GM12878 (cell line): ENCODE measurements around the gene FGF19. TPM values are rescaled to one million over a fixed set of nuclear protein-coding genes. Genes with fewer than 3 reads are reported as not detected.

Experiments
- ATAC-seq: fragments of 200-7000 bp; cut with Tn5 transposase; 3 replicates; pipeline ENCODE4 v1.9.1; 2020; ENCODE audit warnings: mild to moderate bottlenecking, moderate library complexity
- BruUV-seq: library from RNA; stranded (reverse); fragments of 400-500 nt; replicated peaks from 2 replicates; lab custom pipeline; 2021; lab: Mats Ljungman, UMichigan
- CTCF ChIA-PET: fragments of 300-600 bp; sonication (Branson Sonifier 250); formaldehyde crosslinking; extraction: SDS; loops from one replicate; lab custom pipeline; 2021; ENCODE audit warnings: inconsistent platforms; lab: Yijun Ruan, JAX
- POLR2A ChIA-PET: fragments of 350-600 bp; formaldehyde crosslinking; extraction: SDS; loops from one replicate; lab custom pipeline; 2021; ENCODE audit warnings: inconsistent platforms; lab: Charles Lee
- RAD21 ChIA-PET: fragments of 300-600 bp; sonication (Branson Sonifier 250); formaldehyde crosslinking; loops from one replicate; lab custom pipeline; 2023; ENCODE audit warnings: antibody characterized with exemption; ENCODE audit not compliant: unreplicated experiment; lab: Charles Lee
- SMC1A ChIA-PET: fragments of 300-600 bp; sonication (Branson Sonifier 250); formaldehyde crosslinking; loops from one replicate; lab custom pipeline; 2023; ENCODE audit not compliant: unreplicated experiment, uncharacterized antibody; lab: Charles Lee
- DNase-seq: peaks from one replicate; pipeline ENCODE4 v3.0.0-alpha.2; 2011; ENCODE audit warnings: low read depth, low spot score
- FAIRE-seq: peaks from 3 replicates; lab custom pipeline; 2011; peaks lifted over from hg19 to GRCh38; lab: Jason Lieb, UNC
- H2AFZ ChIP-seq: 2 replicates; pipeline ENCODE4 v1.6.0; 2011; ENCODE audit warnings: low read depth, low read length, control low read depth; ENCODE audit not compliant: control insufficient read depth
- H3K27ac ChIP-seq: 2 replicates; pipeline ENCODE4 v1.5.1; 2011; ENCODE audit warnings: control low read depth; ENCODE audit not compliant: control insufficient read depth, insufficient read depth
- H3K27me3 ChIP-seq, 2 experiments: replicated peaks in 1 of 2; 2 replicates each; pipeline versions ENCODE4 v1.6.0 to v1.6.1; 2011; ENCODE audit warnings: low read length in 1 of 2; ENCODE audit not compliant: control insufficient read depth in 2 of 2, insufficient read depth in 2 of 2
- H3K36me3 ChIP-seq, 2 experiments: 2 replicates each; pipeline ENCODE4 v1.5.1; 2011; ENCODE audit warnings: low read length in 1 of 2; ENCODE audit not compliant: control insufficient read depth in 2 of 2, insufficient read depth in 2 of 2
- H3K4me1 ChIP-seq: 2 replicates; pipeline ENCODE4 v1.6.1; 2011; ENCODE audit warnings: mild to moderate bottlenecking, low read length, moderate library complexity, mixed read lengths; ENCODE audit not compliant: control insufficient read depth, insufficient read depth
- H3K4me2 ChIP-seq: 2 replicates; pipeline ENCODE4 v1.6.0; 2011; ENCODE audit warnings: control low read depth; ENCODE audit not compliant: control insufficient read depth, insufficient read depth
- H3K4me3 ChIP-seq: fragments of 200-600 bp; sonication (generic); 2 replicates; pipeline ENCODE4 v1.5.1; 2016
- H3K79me2 ChIP-seq: 2 replicates; pipeline ENCODE4 v1.6.0; 2011; ENCODE audit warnings: low read length; ENCODE audit not compliant: control insufficient read depth, insufficient read depth
- H3K9ac ChIP-seq: 2 replicates; pipeline ENCODE4 v1.8.0; 2011; ENCODE audit warnings: low read length, control low read depth, mixed read lengths; ENCODE audit not compliant: control insufficient read depth, insufficient read depth
- H3K9me3 ChIP-seq: replicated peaks from 3 replicates; pipeline ENCODE4 v1.5.1; 2011; ENCODE audit warnings: mild to moderate bottlenecking, low read length; ENCODE audit not compliant: control insufficient read depth, insufficient read depth
- H4K20me1 ChIP-seq: 2 replicates; pipeline ENCODE4 v1.6.0; 2011; ENCODE audit not compliant: control insufficient read depth, insufficient read depth
- CHD2 ChIP-seq: IDR thresholded peaks from 2 replicates; pipeline ENCODE4 v1.6.1; 2011; ENCODE audit warnings: low read depth, low read length, improper control_type of control experiment, borderline replicate concordance
- HCFC1 ChIP-seq: fragments of 150-350 bp; IDR thresholded peaks from 2 replicates; pipeline ENCODE4 v1.6.1; 2014; ENCODE audit warnings: low read length
- HDAC2 ChIP-seq: fragments of 200-600 bp; sonication (generic); IDR thresholded peaks from 2 replicates; pipeline ENCODE4 v1.6.1; 2017
- RB1 ChIP-seq: fragments of 450-650 bp; formaldehyde crosslinking; IDR thresholded peaks from 2 replicates; pipeline ENCODE4 v1.6.1; 2017; ENCODE audit warnings: mild to moderate bottlenecking, borderline replicate concordance
- TCF12 ChIP-seq: IDR thresholded peaks from 2 replicates; pipeline ENCODE4 v1.6.1; 2011; ENCODE audit warnings: low read depth, mild to moderate bottlenecking, low read length
- YY1 ChIP-seq: IDR thresholded peaks from 2 replicates; pipeline ENCODE4 v1.6.1; 2011; ENCODE audit warnings: low read depth, mild to moderate bottlenecking, low read length
- ZNF24 ChIP-seq: fragments of 450-650 bp; IDR thresholded peaks from 2 replicates; pipeline ENCODE4 v1.6.1; 2017; ENCODE audit warnings: antibody characterized with exemption, mild to moderate bottlenecking
- WGBS: methylation state at CpG from one replicate; pipeline ENCODE4 v1.1.6; 2016; ENCODE audit warnings: low lambda C conversion rate; ENCODE audit not compliant: insufficient replicate concordance, insufficient coverage; ENCODE audit errors: missing lambda C conversion rate; 5-methylcytosine and 5-hydroxymethylcytosine counted together
- in situ Hi-C: fragments of 300-500 bp; cut with MboI; formaldehyde crosslinking; loops from 9 replicates; pipeline ENCODE4 v1.14.3; 2018; ENCODE audit warnings: mixed read lengths
- intact Hi-C: fragments of 100-400 bp; cut with micrococcal nuclease; formaldehyde crosslinking; loops from one replicate; pipeline ENCODE4 v1.14.2; 2022; ENCODE audit not compliant: unreplicated experiment
- polyA plus RNA-seq, 11 experiments: library from polyadenylated mRNA; depleted of rRNA in 4 of 11; unstranded in 6 of 11; stranded (reverse) in 5 of 11; fragments of >200 nt; fragmentation: Nextera tagmentation in 4 of 11; fragmentation: Illumina TruSeq in 1 of 11; extraction: Ambion mirVana in 4 of 11; extraction: Trizol in 1 of 11; gene quantifications; 1 replicate in 1 of 11; 2 replicates in 10 of 11; pipeline versions ENCODE4 v1.2.1 to v1.2.3, GENCODE V29; 2011 to 2016; ENCODE audit warnings: inconsistent platforms in 2 of 11, missing spikeins in 2 of 11, low read depth in 1 of 11
- total RNA-seq, 4 experiments: library from RNA; depleted of rRNA in 3 of 4; stranded (reverse); fragments of >200 nt in 3 of 4; fragmentation: Illumina TruSeq in 1 of 4; extraction: Trizol in 1 of 4; gene quantifications; 2 replicates each; pipeline versions ENCODE4 v1.2.1 to v1.2.3, GENCODE V29; 2013 to 2021
- TF ChIP-seq, protein P1 (sequence below): fragments of 450-650 bp; IDR thresholded peaks from 2 replicates; pipeline ENCODE4 v1.6.1; 2017; ENCODE audit warnings: low read depth, mild to moderate bottlenecking, moderate library complexity

FGF19 gene
- total and polyA plus RNA-seq, 10 of the 15 experiments (the other 5 are each of a cell fraction or from before 2014, with no cell fraction given) = 0.08 TPM; not detected in 9

DNA sequence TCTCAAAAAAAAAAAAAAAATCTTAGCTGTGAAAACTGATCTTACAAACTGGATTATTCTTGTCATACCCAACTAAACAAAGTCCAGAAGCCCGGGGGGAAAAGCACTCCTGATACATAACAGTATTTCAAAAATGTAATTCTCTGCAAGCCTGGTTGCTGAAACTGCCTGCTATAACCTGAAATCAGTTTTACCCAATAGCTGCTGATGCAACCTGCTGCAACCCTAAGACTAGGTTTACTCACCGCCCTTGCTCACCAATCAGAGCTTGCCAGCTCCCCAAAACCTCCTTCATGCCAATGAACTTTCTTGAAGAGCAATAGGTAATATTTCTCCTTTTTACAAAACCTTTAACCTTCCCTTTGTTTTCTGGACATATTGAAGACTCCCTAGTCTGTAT lies 12.4 kb downstream of the FGF19 start:
- H3K36me3 ChIP-seq = no peaks in the 10 kb centered on the region
- H4K20me1 ChIP-seq = no peaks in the 10 kb centered on the region
- FAIRE-seq (no peak), ATAC-seq (no peak), DNase-seq (no peak)
- 3% methylated on average over 2 of the region's 2 CpGs for WGBS
- CTCF ChIA-PET = interaction anchor here (0.9 kb wide), 1 partner anchor 16 kb away, joined by 3 read pairs; the partner anchor contains the start of gene LTO1
- H3K9me3 ChIP-seq = no peaks in the 10 kb centered on the region
- no peaks in the 10 kb centered on the region for H3K4me1 ChIP-seq
- SMC1A ChIA-PET = no interaction called here
- H2AFZ ChIP-seq = no peak overlapping the region
- intact Hi-C loops = no loop called here
- no peaks in the 10 kb centered on the region for H3K79me2 ChIP-seq
- TF ChIP-seq CHD2 (no peak), HCFC1 (no peak), RB1 (no peak)
- TF ChIP-seq, all 136 proteins: peak for 0
- BruUV-seq = no TSS peak
- in situ Hi-C loops = no loop called here
- Histone ChIP-seq H3K4me3 (no peak overlapping the region), H3K27me3 (no peaks in the 10 kb centered on the region; a peak in 2 of 4 replicates), H3K27ac (no peak overlapping the region), H3K9ac (no peak overlapping the region), H3K4me2 (no peak overlapping the region)
- ChIA-PET RAD21 (no interaction called here), POLR2A (no interaction called here)

DNA sequence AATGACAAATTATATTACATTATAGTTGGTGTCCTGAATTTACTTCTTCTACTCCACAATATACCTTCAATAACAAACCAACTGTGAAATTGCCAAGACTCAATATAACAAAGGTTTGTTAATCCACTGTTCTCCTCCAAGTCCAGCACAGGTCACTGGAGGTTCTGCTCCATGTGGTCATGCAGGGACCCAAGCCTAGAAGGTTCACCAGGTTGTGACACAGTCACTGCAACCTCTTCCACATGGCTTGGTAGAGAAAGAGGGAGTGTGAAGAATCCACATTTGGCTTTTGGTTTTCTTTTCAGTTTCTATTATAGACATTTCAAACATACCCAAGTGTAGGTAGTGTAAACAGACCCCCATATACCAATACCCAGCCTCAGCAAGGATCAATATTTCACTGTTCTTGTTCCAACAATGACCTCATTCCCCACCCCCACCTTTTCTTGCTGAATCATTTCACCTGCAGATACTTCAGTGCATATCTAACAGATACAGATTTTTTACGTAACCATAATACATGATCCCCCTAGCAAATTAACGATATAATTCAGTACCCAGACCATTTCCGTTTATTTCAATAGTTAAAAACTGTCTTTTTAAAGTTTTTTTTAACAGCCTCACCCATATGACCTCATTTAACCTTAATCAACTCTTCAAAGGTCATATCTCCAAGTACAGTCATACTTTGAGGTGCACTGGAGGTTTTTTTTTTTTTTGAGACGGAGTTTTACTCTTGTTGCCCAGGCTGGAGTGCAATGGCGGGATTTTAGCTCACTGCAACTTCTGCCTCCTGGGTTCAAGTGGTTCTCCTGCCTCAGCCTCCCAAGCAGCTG lies 14.1 kb downstream of the FGF19 start:
- in situ Hi-C loops = loop anchor here (5.0 to 10.0 kb wide), 2 partner anchors 198 to 505 kb away; no protein-coding TSS in a partner anchor
- BruUV-seq = no TSS peak
- H3K9ac ChIP-seq = no peak overlapping the region

More for the DNA sequence above, 14.1 kb downstream of the FGF19 start:
- TF ChIP-seq, protein P1, sequence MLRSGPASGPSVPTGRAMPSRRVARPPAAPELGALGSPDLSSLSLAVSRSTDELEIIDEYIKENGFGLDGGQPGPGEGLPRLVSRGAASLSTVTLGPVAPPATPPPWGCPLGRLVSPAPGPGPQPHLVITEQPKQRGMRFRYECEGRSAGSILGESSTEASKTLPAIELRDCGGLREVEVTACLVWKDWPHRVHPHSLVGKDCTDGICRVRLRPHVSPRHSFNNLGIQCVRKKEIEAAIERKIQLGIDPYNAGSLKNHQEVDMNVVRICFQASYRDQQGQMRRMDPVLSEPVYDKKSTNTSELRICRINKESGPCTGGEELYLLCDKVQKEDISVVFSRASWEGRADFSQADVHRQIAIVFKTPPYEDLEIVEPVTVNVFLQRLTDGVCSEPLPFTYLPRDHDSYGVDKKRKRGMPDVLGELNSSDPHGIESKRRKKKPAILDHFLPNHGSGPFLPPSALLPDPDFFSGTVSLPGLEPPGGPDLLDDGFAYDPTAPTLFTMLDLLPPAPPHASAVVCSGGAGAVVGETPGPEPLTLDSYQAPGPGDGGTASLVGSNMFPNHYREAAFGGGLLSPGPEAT = no peak
- no peak for TF ChIP-seq YY1
- no peak for TF ChIP-seq HDAC2
- TF ChIP-seq TCF12 = no peak
- TF ChIP-seq ZNF24 = no peak
- ChIA-PET SMC1A (no interaction called here), RAD21 (no interaction called here), POLR2A (no interaction called here), CTCF (interaction anchor here (0.7 kb wide), 1 partner anchor 14 kb away, joined by 3 read pairs; no protein-coding TSS in a partner anchor)
- no peak overlapping the region for H2AFZ ChIP-seq
- H4K20me1 ChIP-seq = no peaks in the 10 kb centered on the region
- H3K4me3 ChIP-seq = no peak overlapping the region
- H3K79me2 ChIP-seq = no peaks in the 10 kb centered on the region
- H3K27ac ChIP-seq = no peak overlapping the region
- intact Hi-C loops = loop anchor here (5.0 kb wide), 1 partner anchor 513 kb away; the partner anchor contains the start of gene FADD
- ATAC-seq (no peak), FAIRE-seq (no peak), DNase-seq (no peak)
- H3K9me3 ChIP-seq = no peaks in the 10 kb centered on the region
- no peaks in the 10 kb centered on the region for H3K4me1 ChIP-seq
- no peaks in the 10 kb centered on the region; a peak in 1 of 4 replicates for H3K27me3 ChIP-seq
- H3K4me2 ChIP-seq = no peak overlapping the region
- WGBS = 58% methylated on average over 5 of the region's 5 CpGs
- H3K36me3 ChIP-seq = no peaks in the 10 kb centered on the region
